Skeletal muscle tissue (tissue), 4 donors: ENCODE measurements around the gene ANKRD61. TPM values are rescaled to one million over a fixed set of nuclear protein-coding genes. Genes with fewer than 3 reads are reported as not detected.
"Not testable (repeated sequence)": the region's sequence is repeated elsewhere in the genome, so short reads cannot be mapped to it uniquely, and the experiment has no call there.

ENCODE experiments used
- H3K27ac ChIP-seq: one replicate; pipeline ENCODE4 v1.7.0; 2013; ENCODE audit warnings: mild to moderate bottlenecking, low read depth, low read length, inconsistent platforms
- H3K27me3 ChIP-seq, 3 donors: one replicate each; pipeline ENCODE4 v1.7.0; 2013; ENCODE audit warnings: low read length in 3 of 3; ENCODE audit not compliant: control insufficient read depth in 3 of 3, insufficient read depth in 3 of 3
- H3K36me3 ChIP-seq, 3 donors: one replicate each; pipeline ENCODE4 v1.7.0; 2013; ENCODE audit warnings: low read length in 3 of 3; ENCODE audit not compliant: control insufficient read depth in 3 of 3, insufficient read depth in 3 of 3
- H3K4me1 ChIP-seq, 3 donors: one replicate each; pipeline ENCODE4 v1.7.0; 2013; ENCODE audit warnings: low read length in 3 of 3, mild to moderate bottlenecking in 3 of 3; ENCODE audit not compliant: control insufficient read depth in 3 of 3, insufficient read depth in 3 of 3
- H3K4me3 ChIP-seq, 3 donors: one replicate each; pipeline ENCODE4 v1.7.0; 2013; ENCODE audit warnings: low read length in 3 of 3
- H3K9ac ChIP-seq, 3 donors: one replicate each; pipeline ENCODE4 v1.7.0; 2013; ENCODE audit warnings: low read length in 3 of 3, mild to moderate bottlenecking in 3 of 3, moderate library complexity in 2 of 3, low read depth in 1 of 3
- H3K9me3 ChIP-seq, 3 donors: one replicate each; pipeline ENCODE4 v1.7.0; 2013; ENCODE audit warnings: low read length in 3 of 3; ENCODE audit not compliant: control insufficient read depth in 3 of 3
- total RNA-seq: library from RNA; depleted of rRNA; stranded (reverse); fragments of >200 nt; gene quantifications from one replicate; pipeline ENCODE4 v1.2.3, GENCODE V29; 2014
- donor health status: Osteomylitis.

Gene ANKRD61
- total RNA-seq, 1 donor from 2014 or later, result not detected

- no peaks in the 10 kb centered on the region for H3K9me3 ChIP-seq
- no peak overlapping the region for H3K9ac ChIP-seq
- no peak overlapping the region for H3K4me3 ChIP-seq
- peaks cover 2 to 3% (median 2%) of the 10 kb centered on the region in 3 donors for H3K4me1 ChIP-seq
- no peaks in the 10 kb centered on the region for H3K27me3 ChIP-seq
- no peak overlapping the region for H3K27ac ChIP-seq
- H3K36me3 ChIP-seq, result peaks cover 17 to 42% (median 40%) of the 10 kb centered on the region in 3 donors
These were observed 391 bp downstream of the ANKRD61 start for GRCh38 chr7:6031567-6031966.

DNA sequence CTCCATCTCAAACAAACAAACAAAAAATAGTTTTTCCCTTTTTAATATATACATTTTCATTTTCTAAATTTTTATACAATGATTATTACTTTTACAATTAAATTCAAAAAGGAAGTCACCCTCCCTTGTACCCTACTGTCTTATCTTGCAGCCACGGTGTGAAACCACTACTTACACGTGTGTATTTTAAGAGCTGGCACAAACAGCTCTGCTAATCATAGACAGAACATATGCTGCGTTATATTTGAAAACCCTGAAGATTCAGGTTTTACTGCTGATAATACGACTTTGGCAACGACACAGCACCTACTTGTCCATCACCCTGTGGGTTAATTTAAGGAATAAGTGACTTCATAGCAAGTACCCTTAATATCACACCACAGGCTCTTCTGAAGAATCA lies 991 bp downstream of the ANKRD61 start:
- no peak overlapping the region for H3K4me3 ChIP-seq
- no peaks in the 10 kb centered on the region for H3K4me1 ChIP-seq
- peaks cover 12 to 45% (median 36%) of the 10 kb centered on the region in 3 donors for H3K36me3 ChIP-seq
- no peaks in the 10 kb centered on the region for H3K9me3 ChIP-seq
- no peak overlapping the region for H3K27ac ChIP-seq
- no peak overlapping the region for H3K9ac ChIP-seq
- no peaks in the 10 kb centered on the region for H3K27me3 ChIP-seq

- no peaks in the 10 kb centered on the region for H3K4me1 ChIP-seq
- peaks cover 10 to 44% (median 35%) of the 10 kb centered on the region in 3 donors for H3K36me3 ChIP-seq
- H3K4me3 ChIP-seq, result no peak overlapping the region
- no peaks in the 10 kb centered on the region for H3K27me3 ChIP-seq
- no peak overlapping the region for H3K9ac ChIP-seq
- H3K9me3 ChIP-seq, result no peaks in the 10 kb centered on the region
- H3K27ac ChIP-seq, result no peak overlapping the region
These were observed 1.5 kb downstream of the ANKRD61 start for GRCh38 chr7:6032641-6033040.

GRCh38 chr7:6035165-6035564 lies 4.0 kb downstream of the ANKRD61 start:
- H3K27ac ChIP-seq, result no peak overlapping the region
- H3K36me3 ChIP-seq, result peaks cover 20 to 41% (median 40%) of the 10 kb centered on the region in 3 donors
- H3K9me3 ChIP-seq, result no peaks in the 10 kb centered on the region
- no peak overlapping the region for H3K9ac ChIP-seq
- H3K4me3 ChIP-seq, result no peak overlapping the region
- H3K27me3 ChIP-seq, result no peaks in the 10 kb centered on the region
- no peaks in the 10 kb centered on the region for H3K4me1 ChIP-seq

DNA sequence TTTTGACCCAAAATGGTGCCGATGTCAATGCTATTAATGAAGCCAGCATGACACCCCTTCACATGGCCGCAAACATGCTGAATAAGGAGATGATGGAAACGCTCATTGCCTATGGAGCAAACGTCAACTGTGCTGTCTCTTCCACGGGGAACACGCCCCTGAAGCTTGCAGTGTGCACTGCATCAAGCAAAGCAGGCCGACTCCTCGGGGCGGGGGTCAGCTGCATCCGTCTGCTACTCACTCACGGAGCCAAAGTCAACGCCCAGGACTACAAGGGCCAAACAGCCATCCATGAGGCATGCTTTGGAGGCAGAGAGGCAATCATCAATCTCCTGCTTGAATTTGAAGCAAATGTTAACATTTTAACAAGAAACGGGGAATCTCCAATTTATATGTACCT lies 4.5 kb downstream of the ANKRD61 start:
- Histone ChIP-seq H3K9me3 (no peaks in the 10 kb centered on the region), H3K4me3 (no peak overlapping the region), H3K36me3 (peaks cover 25 to 46% (median 44%) of the 10 kb centered on the region in 3 donors), H3K9ac (no peak overlapping the region), H3K27ac (no peak overlapping the region), H3K27me3 (no peaks in the 10 kb centered on the region), H3K4me1 (no peaks in the 10 kb centered on the region)

GRCh38 chr7:6049780-6050179 lies 18.6 kb downstream of the ANKRD61 start:
- H3K9ac ChIP-seq, result no peak overlapping the region
- no peaks in the 10 kb centered on the region for H3K27me3 ChIP-seq
- H3K9me3 ChIP-seq, result no peaks in the 10 kb centered on the region
- peaks cover 12 to 36% (median 28%) of the 10 kb centered on the region in 3 donors for H3K36me3 ChIP-seq
- H3K27ac ChIP-seq, result no peak overlapping the region
- H3K4me1 ChIP-seq, result no peaks in the 10 kb centered on the region
- H3K4me3 ChIP-seq, result no peak overlapping the region

GRCh38 chr7:6051185-6051584 lies 20.0 kb downstream of the ANKRD61 start:
- H3K36me3 ChIP-seq, result peaks cover 12 to 32% (median 19%) of the 10 kb centered on the region in 3 donors
- H3K27ac ChIP-seq, H3K9me3 ChIP-seq, H3K4me1 ChIP-seq, H3K9ac ChIP-seq, H3K27me3 ChIP-seq, H3K4me3 ChIP-seq: not testable (repeated sequence)

GRCh38 chr7:6056616-6057015 lies 25.4 kb downstream of the ANKRD61 start:
- H3K27me3 ChIP-seq, result no peaks in the 10 kb centered on the region
- no peak overlapping the region for H3K9ac ChIP-seq
- no peaks in the 10 kb centered on the region for H3K9me3 ChIP-seq
- H3K4me1 ChIP-seq, result peaks cover 3 to 9% (median 8%) of the 10 kb centered on the region in 3 donors
- no peak overlapping the region for H3K27ac ChIP-seq
- no peak overlapping the region for H3K4me3 ChIP-seq
- H3K36me3 ChIP-seq, result peaks cover 2 to 3% (median 3%) of the 10 kb centered on the region in 3 donors

- peaks cover 3 to 9% (median 8%) of the 10 kb centered on the region in 3 donors for H3K4me1 ChIP-seq
- H3K27ac ChIP-seq, result no peak overlapping the region
- no peaks in the 10 kb centered on the region for H3K9me3 ChIP-seq
- no peaks in the 10 kb centered on the region for H3K27me3 ChIP-seq
- H3K9ac ChIP-seq, result no peak overlapping the region
- peak overlapping the region in 2 of 3 donors; percentile 86 to 95 for H3K4me3 ChIP-seq
- H3K36me3 ChIP-seq, result peaks cover 2 to 3% (median 3%) of the 10 kb centered on the region in 3 donors
These were observed 26.3 kb downstream of the ANKRD61 start for GRCh38 chr7:6057316-6058129.

DNA sequence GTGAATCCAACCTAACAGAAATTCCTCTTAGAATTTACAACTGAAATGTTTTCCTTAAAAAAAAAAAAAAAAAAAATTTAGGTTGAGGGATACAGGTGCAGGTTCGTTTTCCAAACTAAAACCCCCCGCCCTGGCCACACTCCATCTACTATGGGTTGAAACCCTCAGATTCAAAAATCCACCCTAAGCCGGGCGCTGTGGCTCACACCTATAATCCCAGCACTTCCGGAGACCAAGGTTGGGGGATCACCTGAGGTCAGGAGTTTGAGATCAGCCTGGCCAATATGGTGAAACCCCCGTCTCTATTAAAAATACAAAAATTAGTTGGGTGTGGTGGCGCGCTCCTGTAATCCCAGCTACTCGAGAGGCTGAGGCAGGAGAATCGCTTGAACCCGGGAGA lies 28.8 kb downstream of the ANKRD61 start:
- H3K4me1 ChIP-seq, H3K9me3 ChIP-seq, H3K27ac ChIP-seq, H3K9ac ChIP-seq, H3K36me3 ChIP-seq, H3K27me3 ChIP-seq, H3K4me3 ChIP-seq: not testable (repeated sequence)
